HG02840 (cell line): ENCODE results near the gene COL27A1.

Experiments used
- ATAC-seq: cut with Tn5 transposase; IDR thresholded peaks from one replicate; pipeline ENCODE4 v1.9.1; 2021; ENCODE audit warnings: mild to moderate bottlenecking, moderate library complexity, moderate number of reproducible peaks; ENCODE audit not compliant: unreplicated experiment, low FRiP score

The COL27A1 gene

GRCh38 chr9:114220061-114220541 is 64.8 kb downstream of the COL27A1 start:
- ATAC-seq = no peak

- ATAC-seq = no peak
Measured at GRCh38 chr9:114221706-114222465, 66.5 kb downstream of the COL27A1 start.

GRCh38 chr9:114223564-114224246 is 68.4 kb downstream of the COL27A1 start:
- no peak for ATAC-seq

GRCh38 chr9:114224247-114224610 is 68.9 kb downstream of the COL27A1 start:
- no peak for ATAC-seq

GRCh38 chr9:114225561-114226212 is 70.3 kb downstream of the COL27A1 start:
- no peak for ATAC-seq

GRCh38 chr9:114226246-114227055 is 71.1 kb downstream of the COL27A1 start:
- ATAC-seq = no peak

GRCh38 chr9:114227288-114228015 is 72.1 kb downstream of the COL27A1 start:
- ATAC-seq = no peak

- ATAC-seq = no peak
Measured at GRCh38 chr9:114228016-114228808, 72.9 kb downstream of the COL27A1 start.

- no peak for ATAC-seq
Measured at GRCh38 chr9:114229295-114229694, 74.0 kb downstream of the COL27A1 start.

GRCh38 chr9:114230068-114230467 is 74.7 kb downstream of the COL27A1 start:
- no peak for ATAC-seq

- no peak for ATAC-seq
Measured at GRCh38 chr9:114231273-114231672, 75.9 kb downstream of the COL27A1 start.

- no peak for ATAC-seq
Measured at GRCh38 chr9:114231719-114232449, 76.5 kb downstream of the COL27A1 start.

GRCh38 chr9:114233491-114234185 is 78.3 kb downstream of the COL27A1 start:
- no peak for ATAC-seq

- ATAC-seq = no peak
Measured at GRCh38 chr9:114235033-114235661, 79.8 kb downstream of the COL27A1 start.

- ATAC-seq = no peak
Measured at GRCh38 chr9:114236391-114237138, 81.2 kb downstream of the COL27A1 start.

- ATAC-seq = no peak
Measured at GRCh38 chr9:114237247-114237646, 81.9 kb downstream of the COL27A1 start.

GRCh38 chr9:114237781-114238180 is 82.4 kb downstream of the COL27A1 start:
- no peak for ATAC-seq
